Liver (tissue), 9 donors: ENCODE data around the gene CDON. TPM values are rescaled to one million over a fixed set of nuclear protein-coding genes. Genes with fewer than 3 reads are reported as not detected.

Experiments used
- DNase-seq: peaks from one replicate; pipeline ENCODE4 v3.0.0-alpha.2; 2017; ENCODE audit warnings: low spot score
- H3K27ac ChIP-seq, 2 donors: one replicate each; pipeline ENCODE4 v1.7.0; 2013; ENCODE audit warnings: inconsistent platforms in 2 of 2, low read length in 2 of 2, control low read depth in 1 of 2, low read depth in 1 of 2, mild to moderate bottlenecking in 1 of 2
- H3K27me3 ChIP-seq, 4 donors: one replicate each; pipeline versions ENCODE4 v1.6.1 to v1.7.0; 2013; ENCODE audit warnings: low read length in 3 of 4, inconsistent platforms in 1 of 4, mild to moderate bottlenecking in 1 of 4, moderate library complexity in 1 of 4; ENCODE audit not compliant: control insufficient read depth in 4 of 4, insufficient read depth in 4 of 4
- H3K36me3 ChIP-seq, 4 donors: one replicate each; pipeline versions ENCODE4 v1.6.1 to v1.7.0; 2013; ENCODE audit warnings: low read length in 3 of 4, mild to moderate bottlenecking in 3 of 4, low read depth in 1 of 4, moderate library complexity in 1 of 4; ENCODE audit not compliant: control insufficient read depth in 4 of 4, insufficient read depth in 3 of 4
- H3K4me1 ChIP-seq, 4 donors: one replicate each; pipeline versions ENCODE4 v1.6.1 to v1.7.0; 2013; ENCODE audit warnings: low read length in 3 of 4, mild to moderate bottlenecking in 3 of 4, moderate library complexity in 1 of 4; ENCODE audit not compliant: control insufficient read depth in 4 of 4, insufficient read depth in 4 of 4
- H3K4me3 ChIP-seq, 3 donors: one replicate each; pipeline versions ENCODE4 v1.6.1 to v1.7.0; 2013; ENCODE audit warnings: low read length in 3 of 3, control low read depth in 1 of 3, low read depth in 1 of 3, mild to moderate bottlenecking in 1 of 3
- H3K9ac ChIP-seq, 2 donors: one replicate each; pipeline ENCODE4 v1.7.0; 2013; ENCODE audit warnings: low read length in 2 of 2, mild to moderate bottlenecking in 2 of 2, moderate library complexity in 2 of 2, control low read depth in 1 of 2, low read depth in 1 of 2
- H3K9me3 ChIP-seq, 4 donors: one replicate each; pipeline versions ENCODE4 v1.6.1 to v1.7.0; 2013; ENCODE audit warnings: low read length in 3 of 4; ENCODE audit not compliant: control insufficient read depth in 4 of 4
- EGR1 ChIP-seq, 2 donors: IDR thresholded peaks; 2 replicates each; pipeline ENCODE4 v1.6.1; 2016 to 2018; ENCODE audit warnings: antibody characterized with exemption in 2 of 2, low read depth in 2 of 2
- FOXA1 ChIP-seq: IDR thresholded peaks from 2 replicates; pipeline ENCODE4 v1.6.1; 2016; ENCODE audit warnings: antibody characterized with exemption
- FOXA2 ChIP-seq: IDR thresholded peaks from 2 replicates; pipeline ENCODE4 v1.6.1; 2016; ENCODE audit warnings: antibody characterized with exemption
- JUND ChIP-seq, 2 donors: IDR thresholded peaks; 2 replicates each; pipeline ENCODE4 v1.6.1; 2016; ENCODE audit warnings: antibody characterized with exemption in 2 of 2
- RXRA ChIP-seq, 2 donors: IDR thresholded peaks; 2 replicates each; pipeline ENCODE4 v1.6.1; 2017 to 2018; ENCODE audit warnings: antibody characterized with exemption in 2 of 2, mild to moderate bottlenecking in 1 of 2
- SP1 ChIP-seq: IDR thresholded peaks from 2 replicates; pipeline ENCODE4 v1.6.1; 2018; ENCODE audit warnings: antibody characterized with exemption, mild to moderate bottlenecking
- TAF1 ChIP-seq: conservative IDR thresholded peaks from 2 replicates; pipeline ENCODE4 v1.6.1; 2016; ENCODE audit warnings: antibody characterized with exemption, mild to moderate bottlenecking
- YY1 ChIP-seq: IDR thresholded peaks from 2 replicates; pipeline ENCODE4 v1.6.1; 2016; ENCODE audit warnings: antibody characterized with exemption, mild to moderate bottlenecking
- WGBS: extraction: QIAGEN DNeasy Blood & Tissue Kit; methylation state at CpG from one replicate; pipeline ENCODE4 v1.1.7; 2013; 5-methylcytosine and 5-hydroxymethylcytosine counted together
- polyA plus RNA-seq, 2 donors: library from polyadenylated mRNA; stranded (reverse) in 1 of 2; unstranded in 1 of 2; fragments of 200-250 nt in 1 of 2; fragments of >200 nt in 1 of 2; fragmentation: Nextera tagmentation in 1 of 2; extraction: Ambion mirVana in 1 of 2; gene quantifications; one replicate each; pipeline versions ENCODE4 v1.2.1 to v1.2.3, GENCODE V29; 2013 to 2015
- total RNA-seq, 2 donors: library from RNA; depleted of rRNA; stranded (reverse); fragments of >200 nt; gene quantifications; one replicate each; pipeline ENCODE4 v1.2.3, GENCODE V29; 2014
- TF ChIP-seq, protein P1 (sequence below): IDR thresholded peaks from 2 replicates; pipeline ENCODE4 v1.6.1; 2016; ENCODE audit warnings: antibody characterized with exemption, mild to moderate bottlenecking
- TF ChIP-seq, protein P2 (sequence below): fragments of 150-350 bp; IDR thresholded peaks from 2 replicates; pipeline ENCODE4 v1.5.1; 2017; ENCODE audit warnings: improper control_type of control experiment, low read depth, low read length; ENCODE audit not compliant: missing input control
- TF ChIP-seq, protein P3 (sequence below): IDR thresholded peaks from 2 replicates; pipeline ENCODE4 v1.6.1; 2016; ENCODE audit warnings: antibody characterized with exemption
- TF ChIP-seq, protein P4 (sequence below): IDR thresholded peaks from 2 replicates; pipeline ENCODE4 v1.6.1; 2016; ENCODE audit warnings: antibody characterized with exemption
- TF ChIP-seq, protein P5 (sequence below): IDR thresholded peaks from 2 replicates; pipeline ENCODE4 v1.6.1; 2016; ENCODE audit warnings: antibody characterized with exemption
- donor health status: healthy.
- donor health status: healthy.
- donor health status: healthy.
- donor health status: healthy.
- donor health status: healthy.

Gene CDON
- total and polyA plus RNA-seq, 4 donors = 0.69 to 7.4 (median 3.9) TPM

DNA sequence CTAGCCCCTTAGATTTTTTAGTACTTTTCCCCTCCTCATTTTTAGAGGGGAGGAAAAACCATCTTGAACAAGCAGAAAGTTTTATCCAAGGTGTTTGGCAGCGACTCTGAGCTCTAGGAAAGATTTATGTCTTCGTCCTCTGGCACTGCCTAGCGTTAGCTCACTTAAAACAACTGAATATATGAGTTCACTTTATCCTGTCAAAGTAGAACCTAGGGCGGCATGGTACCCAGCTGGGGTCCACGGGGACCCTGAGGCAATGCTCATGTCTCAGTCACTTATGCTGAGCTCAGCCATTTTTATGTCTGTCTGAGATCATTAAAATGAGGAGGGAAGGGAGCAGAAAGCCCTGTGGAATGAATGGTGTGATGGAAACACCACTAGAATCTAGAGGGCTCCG is 131.0 kb downstream of the CDON start:
- TF ChIP-seq YY1 (no peak), JUND (IDR thresholded peaks at IDR 0.05) (no peak), FOXA1 (no peak), SP1 (no peak), RXRA (IDR thresholded peaks at IDR 0.05) (no peak), EGR1 (IDR thresholded peaks at IDR 0.05; ENCODE audit: low read depth in 2 of 2) (no peak)
- TF ChIP-seq, protein P1, sequence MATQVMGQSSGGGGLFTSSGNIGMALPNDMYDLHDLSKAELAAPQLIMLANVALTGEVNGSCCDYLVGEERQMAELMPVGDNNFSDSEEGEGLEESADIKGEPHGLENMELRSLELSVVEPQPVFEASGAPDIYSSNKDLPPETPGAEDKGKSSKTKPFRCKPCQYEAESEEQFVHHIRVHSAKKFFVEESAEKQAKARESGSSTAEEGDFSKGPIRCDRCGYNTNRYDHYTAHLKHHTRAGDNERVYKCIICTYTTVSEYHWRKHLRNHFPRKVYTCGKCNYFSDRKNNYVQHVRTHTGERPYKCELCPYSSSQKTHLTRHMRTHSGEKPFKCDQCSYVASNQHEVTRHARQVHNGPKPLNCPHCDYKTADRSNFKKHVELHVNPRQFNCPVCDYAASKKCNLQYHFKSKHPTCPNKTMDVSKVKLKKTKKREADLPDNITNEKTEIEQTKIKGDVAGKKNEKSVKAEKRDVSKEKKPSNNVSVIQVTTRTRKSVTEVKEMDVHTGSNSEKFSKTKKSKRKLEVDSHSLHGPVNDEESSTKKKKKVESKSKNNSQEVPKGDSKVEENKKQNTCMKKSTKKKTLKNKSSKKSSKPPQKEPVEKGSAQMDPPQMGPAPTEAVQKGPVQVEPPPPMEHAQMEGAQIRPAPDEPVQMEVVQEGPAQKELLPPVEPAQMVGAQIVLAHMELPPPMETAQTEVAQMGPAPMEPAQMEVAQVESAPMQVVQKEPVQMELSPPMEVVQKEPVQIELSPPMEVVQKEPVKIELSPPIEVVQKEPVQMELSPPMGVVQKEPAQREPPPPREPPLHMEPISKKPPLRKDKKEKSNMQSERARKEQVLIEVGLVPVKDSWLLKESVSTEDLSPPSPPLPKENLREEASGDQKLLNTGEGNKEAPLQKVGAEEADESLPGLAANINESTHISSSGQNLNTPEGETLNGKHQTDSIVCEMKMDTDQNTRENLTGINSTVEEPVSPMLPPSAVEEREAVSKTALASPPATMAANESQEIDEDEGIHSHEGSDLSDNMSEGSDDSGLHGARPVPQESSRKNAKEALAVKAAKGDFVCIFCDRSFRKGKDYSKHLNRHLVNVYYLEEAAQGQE = no peak
- TF ChIP-seq, protein P2, sequence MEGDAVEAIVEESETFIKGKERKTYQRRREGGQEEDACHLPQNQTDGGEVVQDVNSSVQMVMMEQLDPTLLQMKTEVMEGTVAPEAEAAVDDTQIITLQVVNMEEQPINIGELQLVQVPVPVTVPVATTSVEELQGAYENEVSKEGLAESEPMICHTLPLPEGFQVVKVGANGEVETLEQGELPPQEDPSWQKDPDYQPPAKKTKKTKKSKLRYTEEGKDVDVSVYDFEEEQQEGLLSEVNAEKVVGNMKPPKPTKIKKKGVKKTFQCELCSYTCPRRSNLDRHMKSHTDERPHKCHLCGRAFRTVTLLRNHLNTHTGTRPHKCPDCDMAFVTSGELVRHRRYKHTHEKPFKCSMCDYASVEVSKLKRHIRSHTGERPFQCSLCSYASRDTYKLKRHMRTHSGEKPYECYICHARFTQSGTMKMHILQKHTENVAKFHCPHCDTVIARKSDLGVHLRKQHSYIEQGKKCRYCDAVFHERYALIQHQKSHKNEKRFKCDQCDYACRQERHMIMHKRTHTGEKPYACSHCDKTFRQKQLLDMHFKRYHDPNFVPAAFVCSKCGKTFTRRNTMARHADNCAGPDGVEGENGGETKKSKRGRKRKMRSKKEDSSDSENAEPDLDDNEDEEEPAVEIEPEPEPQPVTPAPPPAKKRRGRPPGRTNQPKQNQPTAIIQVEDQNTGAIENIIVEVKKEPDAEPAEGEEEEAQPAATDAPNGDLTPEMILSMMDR = no peak
- TF ChIP-seq, protein P3, sequence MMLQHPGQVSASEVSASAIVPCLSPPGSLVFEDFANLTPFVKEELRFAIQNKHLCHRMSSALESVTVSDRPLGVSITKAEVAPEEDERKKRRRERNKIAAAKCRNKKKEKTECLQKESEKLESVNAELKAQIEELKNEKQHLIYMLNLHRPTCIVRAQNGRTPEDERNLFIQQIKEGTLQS = no peak
- TF ChIP-seq, protein P4, sequence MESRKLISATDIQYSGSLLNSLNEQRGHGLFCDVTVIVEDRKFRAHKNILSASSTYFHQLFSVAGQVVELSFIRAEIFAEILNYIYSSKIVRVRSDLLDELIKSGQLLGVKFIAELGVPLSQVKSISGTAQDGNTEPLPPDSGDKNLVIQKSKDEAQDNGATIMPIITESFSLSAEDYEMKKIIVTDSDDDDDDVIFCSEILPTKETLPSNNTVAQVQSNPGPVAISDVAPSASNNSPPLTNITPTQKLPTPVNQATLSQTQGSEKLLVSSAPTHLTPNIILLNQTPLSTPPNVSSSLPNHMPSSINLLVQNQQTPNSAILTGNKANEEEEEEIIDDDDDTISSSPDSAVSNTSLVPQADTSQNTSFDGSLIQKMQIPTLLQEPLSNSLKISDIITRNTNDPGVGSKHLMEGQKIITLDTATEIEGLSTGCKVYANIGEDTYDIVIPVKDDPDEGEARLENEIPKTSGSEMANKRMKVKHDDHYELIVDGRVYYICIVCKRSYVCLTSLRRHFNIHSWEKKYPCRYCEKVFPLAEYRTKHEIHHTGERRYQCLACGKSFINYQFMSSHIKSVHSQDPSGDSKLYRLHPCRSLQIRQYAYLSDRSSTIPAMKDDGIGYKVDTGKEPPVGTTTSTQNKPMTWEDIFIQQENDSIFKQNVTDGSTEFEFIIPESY = no peak
- H3K27me3 ChIP-seq = no peaks in the 10 kb centered on the region
- H3K9me3 ChIP-seq = no peaks in the 10 kb centered on the region
- H3K27ac ChIP-seq = no peak overlapping the region
- 75% methylated on average over 6 of the region's 6 CpGs for WGBS
- H3K4me3 ChIP-seq = no peak overlapping the region
- H3K4me1 ChIP-seq = no peaks in the 10 kb centered on the region
- DNase-seq = no peak
- H3K9ac ChIP-seq = no peak overlapping the region
- H3K36me3 ChIP-seq = no peaks in the 10 kb centered on the region

DNA sequence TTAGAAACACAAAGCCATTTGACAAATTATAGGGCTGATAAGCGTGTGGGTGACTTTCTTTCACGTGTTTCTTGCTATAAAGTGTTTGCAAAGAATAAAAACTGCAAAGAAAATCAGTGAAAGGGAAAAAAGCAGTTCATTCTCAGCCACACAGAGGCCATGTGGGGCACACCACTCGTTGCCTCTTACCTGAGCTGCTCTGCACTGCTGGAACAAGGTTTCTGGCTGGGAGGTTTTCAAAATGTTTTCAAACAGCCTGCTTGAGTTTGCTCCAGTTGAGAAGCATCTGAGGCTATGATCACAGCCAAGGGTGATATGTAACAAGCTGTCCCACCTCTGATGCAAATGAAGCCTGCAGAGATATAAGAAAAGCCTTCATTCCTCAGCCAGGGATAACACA is 131.6 kb downstream of the CDON start:
- no peaks in the 10 kb centered on the region for H3K36me3 ChIP-seq
- H3K4me1 ChIP-seq = no peaks in the 10 kb centered on the region
- no peak overlapping the region for H3K4me3 ChIP-seq
- no peak for DNase-seq
- H3K9ac ChIP-seq = no peak overlapping the region
- no peaks in the 10 kb centered on the region for H3K27me3 ChIP-seq
- no peaks in the 10 kb centered on the region for H3K9me3 ChIP-seq
- 75% methylated on average over 3 of the region's 3 CpGs for WGBS
- TF ChIP-seq, protein P3 = no peak
- TF ChIP-seq, protein P5, sequence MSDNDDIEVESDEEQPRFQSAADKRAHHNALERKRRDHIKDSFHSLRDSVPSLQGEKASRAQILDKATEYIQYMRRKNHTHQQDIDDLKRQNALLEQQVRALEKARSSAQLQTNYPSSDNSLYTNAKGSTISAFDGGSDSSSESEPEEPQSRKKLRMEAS = no peak
- TF ChIP-seq TAF1 (no peak), FOXA2 (no peak)
- H3K27ac ChIP-seq = no peak overlapping the region
